Activated CD8-positive, alpha-beta memory T cell treated with anti-CD3 and anti-CD28 coated beads, Interleukin-2, amount 50 U/mL, for 24 hours (primary cell): Measurements from ENCODE around the gene SUB1.

Experiments used
- DNase-seq: peaks from one replicate; pipeline ENCODE4 v3.0.0-alpha.2; 2020; ENCODE audit errors: extremely low read depth

Gene SUB1

DNA sequence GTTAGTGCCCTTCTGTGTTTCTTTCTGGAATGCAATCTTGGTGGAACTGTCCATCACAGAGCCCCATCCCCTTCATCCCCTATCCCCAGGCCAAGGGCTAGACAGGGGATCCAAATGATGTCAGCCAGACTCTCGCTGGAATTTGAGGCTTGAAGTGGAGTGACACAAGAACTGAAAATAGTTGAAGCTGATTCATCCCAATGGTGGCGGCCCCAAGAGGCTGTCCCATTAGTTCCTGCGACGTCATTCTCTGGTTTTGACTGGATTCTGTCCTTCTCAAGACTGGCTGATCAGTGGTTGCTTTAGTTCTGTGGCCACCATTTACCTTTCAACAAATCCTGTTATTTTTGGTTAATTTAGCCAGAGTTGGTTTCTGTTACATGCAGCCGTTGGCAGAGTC lies 59.9 kb downstream of the SUB1 start:
- no peak for DNase-seq

DNA sequence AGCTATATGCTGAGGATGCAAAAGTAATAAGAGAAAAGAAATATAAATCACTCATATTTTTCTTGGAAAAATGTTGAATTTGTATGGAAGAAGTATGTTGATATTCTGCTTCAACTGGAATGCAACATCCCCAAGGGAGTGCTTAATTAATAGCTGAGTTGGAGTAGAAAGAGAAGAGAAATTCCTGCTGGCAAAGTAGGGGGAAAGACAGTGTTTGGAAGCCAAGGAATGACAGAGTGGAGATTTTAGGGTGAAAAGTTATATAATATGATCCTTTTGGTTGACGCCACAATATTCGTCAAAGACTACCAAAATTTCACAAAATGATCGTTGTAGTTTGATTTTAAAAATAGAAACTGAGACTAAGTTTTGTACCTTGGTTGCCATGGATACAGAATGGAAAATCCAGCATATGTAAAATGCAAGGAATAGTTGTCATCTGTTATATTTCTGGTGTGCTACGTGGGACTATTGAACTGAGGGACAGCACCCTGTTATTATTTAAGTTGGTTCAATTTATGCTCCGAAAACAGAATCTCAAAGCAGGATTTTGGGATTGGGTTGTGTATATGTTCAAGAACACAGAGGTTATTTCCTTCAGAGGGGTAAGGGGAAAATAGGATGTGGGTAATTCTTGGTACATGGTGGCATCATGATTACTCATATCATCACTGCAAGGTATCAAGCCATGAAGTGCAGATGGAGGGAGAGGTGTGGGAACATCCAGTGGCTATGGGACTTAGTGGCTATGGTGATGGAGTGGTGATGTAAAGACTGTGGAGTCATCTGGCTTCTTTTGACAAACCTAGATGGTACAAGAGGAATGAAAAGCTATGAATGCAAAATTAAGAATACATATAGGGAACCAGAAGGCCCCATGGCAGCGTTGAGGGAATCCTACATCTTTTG lies 61.0 kb downstream of the SUB1 start:
- no peak for DNase-seq

DNA sequence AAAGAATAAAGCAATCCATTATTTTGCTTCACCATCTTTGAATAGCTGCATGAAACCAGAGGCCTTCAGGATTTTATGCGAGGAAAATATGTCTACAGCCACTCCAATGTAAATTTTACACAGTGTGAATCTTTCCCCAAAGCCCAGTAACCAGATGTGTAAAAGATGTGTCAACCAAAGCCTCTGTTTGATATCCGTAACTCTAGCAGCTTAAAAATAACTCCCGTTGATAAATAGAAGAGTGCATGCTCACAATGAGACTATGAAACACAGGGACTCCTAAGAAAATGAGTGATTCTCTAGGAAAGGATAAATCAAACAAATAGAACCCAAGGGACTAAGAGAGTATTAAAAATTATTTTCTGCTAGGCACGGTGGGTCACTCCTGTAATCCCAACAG lies 65.7 kb downstream of the SUB1 start:
- DNase-seq, result no peak

DNA sequence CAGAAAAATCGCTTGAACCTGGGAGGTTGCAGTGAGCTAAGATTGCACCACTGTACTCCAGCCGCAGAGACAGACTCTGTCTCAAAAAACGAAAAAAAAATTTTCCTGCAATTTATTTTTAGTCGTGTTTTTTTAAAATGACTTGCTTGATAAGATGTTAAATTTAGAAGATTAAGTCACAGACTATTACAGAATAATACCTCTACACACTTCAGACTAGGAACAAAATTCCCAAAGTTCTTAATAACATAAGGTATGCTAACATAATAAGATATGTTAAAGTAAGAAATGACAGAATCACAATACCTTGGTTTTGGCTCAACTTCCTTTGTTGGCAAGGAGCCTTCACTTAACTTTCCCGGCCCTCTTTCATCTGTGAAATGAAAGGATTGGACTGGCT lies 66.3 kb downstream of the SUB1 start:
- no peak for DNase-seq
